NB4 (cell line): ENCODE data around the gene GDPGP1.

ENCODE experiments used
- DNase-seq: peaks from one replicate; pipeline ENCODE4 v3.0.0; 2010; ENCODE audit warnings: low read depth
- H3K4me3 ChIP-seq: one replicate; pipeline ENCODE4 v1.5.1; 2011; ENCODE audit warnings: mild to moderate bottlenecking, low read depth, low read length, moderate library complexity
- MYC ChIP-seq: IDR thresholded peaks from 2 replicates; pipeline ENCODE4 v1.6.1; 2011; ENCODE audit warnings: low read depth, low read length
- POLR2A ChIP-seq: IDR thresholded peaks from 2 replicates; pipeline ENCODE4 v1.6.1; 2011; ENCODE audit warnings: mild to moderate bottlenecking; ENCODE audit not compliant: insufficient read length; ENCODE audit errors: extremely low read depth
- TF ChIP-seq, protein P1 (sequence below): IDR thresholded peaks from one replicate; pipeline ENCODE4 v1.5.1; 2012; ENCODE audit warnings: low read depth, low read length
- TF ChIP-seq, protein P2 (sequence below): IDR thresholded peaks from 2 replicates; pipeline ENCODE4 v1.6.1; 2011; ENCODE audit warnings: low read depth, low read length

Gene GDPGP1

DNA sequence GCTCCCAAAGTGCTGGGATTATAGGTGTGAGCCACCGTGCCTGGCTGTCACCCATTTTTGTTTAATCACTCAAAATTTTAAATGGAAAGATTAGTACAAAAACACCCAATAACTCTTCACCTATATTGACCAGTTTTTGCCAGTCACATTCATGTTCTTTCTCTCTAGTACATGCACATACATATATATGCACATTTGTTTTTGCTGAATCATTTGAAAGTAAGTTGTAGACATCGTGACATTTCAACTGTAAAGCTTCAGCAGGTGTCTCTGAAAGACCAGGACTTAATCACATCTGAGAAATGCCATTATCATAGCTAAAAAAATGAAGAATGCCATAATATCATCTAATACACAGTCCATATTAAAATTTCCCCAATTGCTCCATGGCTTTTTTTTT lies 39.4 kb upstream of the GDPGP1 start:
- no peak overlapping the region for H3K4me3 ChIP-seq
- TF ChIP-seq POLR2A (no peak), MYC (no peak)
- TF ChIP-seq, protein P1, sequence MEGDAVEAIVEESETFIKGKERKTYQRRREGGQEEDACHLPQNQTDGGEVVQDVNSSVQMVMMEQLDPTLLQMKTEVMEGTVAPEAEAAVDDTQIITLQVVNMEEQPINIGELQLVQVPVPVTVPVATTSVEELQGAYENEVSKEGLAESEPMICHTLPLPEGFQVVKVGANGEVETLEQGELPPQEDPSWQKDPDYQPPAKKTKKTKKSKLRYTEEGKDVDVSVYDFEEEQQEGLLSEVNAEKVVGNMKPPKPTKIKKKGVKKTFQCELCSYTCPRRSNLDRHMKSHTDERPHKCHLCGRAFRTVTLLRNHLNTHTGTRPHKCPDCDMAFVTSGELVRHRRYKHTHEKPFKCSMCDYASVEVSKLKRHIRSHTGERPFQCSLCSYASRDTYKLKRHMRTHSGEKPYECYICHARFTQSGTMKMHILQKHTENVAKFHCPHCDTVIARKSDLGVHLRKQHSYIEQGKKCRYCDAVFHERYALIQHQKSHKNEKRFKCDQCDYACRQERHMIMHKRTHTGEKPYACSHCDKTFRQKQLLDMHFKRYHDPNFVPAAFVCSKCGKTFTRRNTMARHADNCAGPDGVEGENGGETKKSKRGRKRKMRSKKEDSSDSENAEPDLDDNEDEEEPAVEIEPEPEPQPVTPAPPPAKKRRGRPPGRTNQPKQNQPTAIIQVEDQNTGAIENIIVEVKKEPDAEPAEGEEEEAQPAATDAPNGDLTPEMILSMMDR = no peak
- TF ChIP-seq, protein P2, sequence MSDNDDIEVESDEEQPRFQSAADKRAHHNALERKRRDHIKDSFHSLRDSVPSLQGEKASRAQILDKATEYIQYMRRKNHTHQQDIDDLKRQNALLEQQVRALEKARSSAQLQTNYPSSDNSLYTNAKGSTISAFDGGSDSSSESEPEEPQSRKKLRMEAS = no peak
- no peak for DNase-seq

DNA sequence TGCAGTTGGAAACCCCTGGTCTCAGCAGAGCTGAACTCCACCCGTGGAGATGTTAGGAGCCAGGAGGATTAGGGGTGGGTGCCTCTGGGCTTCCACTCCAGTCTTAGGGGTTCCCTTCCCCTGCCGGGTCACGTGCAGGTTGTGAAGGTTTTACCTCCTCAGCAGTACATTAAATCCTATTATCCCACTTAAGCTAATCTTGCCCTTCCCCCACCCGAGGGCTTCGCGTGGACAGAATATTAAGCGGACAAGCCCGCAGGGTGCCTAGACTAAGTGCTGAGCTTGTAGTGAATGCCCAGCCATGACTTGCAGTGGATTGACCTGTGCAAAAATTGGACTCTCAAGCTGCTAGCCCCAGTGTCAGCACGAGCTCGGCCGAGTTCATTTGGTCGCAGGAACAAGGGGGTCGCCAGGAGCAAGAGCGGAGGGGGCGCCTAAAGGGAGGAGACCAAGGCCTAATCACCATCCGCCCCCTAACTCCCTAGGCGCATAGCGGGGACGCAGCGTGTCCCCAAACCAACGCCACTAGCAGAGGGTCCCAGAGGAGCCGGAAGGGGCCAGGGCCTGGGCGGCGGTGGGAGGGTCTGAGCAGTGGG lies 33.4 kb upstream of the GDPGP1 start:
- H3K4me3 ChIP-seq = peak overlapping the region; percentile 46
- no peak for DNase-seq
- TF ChIP-seq MYC (no peak), POLR2A (no peak)
- TF ChIP-seq, protein P2 = no peak
- TF ChIP-seq, protein P1 = no peak

DNA sequence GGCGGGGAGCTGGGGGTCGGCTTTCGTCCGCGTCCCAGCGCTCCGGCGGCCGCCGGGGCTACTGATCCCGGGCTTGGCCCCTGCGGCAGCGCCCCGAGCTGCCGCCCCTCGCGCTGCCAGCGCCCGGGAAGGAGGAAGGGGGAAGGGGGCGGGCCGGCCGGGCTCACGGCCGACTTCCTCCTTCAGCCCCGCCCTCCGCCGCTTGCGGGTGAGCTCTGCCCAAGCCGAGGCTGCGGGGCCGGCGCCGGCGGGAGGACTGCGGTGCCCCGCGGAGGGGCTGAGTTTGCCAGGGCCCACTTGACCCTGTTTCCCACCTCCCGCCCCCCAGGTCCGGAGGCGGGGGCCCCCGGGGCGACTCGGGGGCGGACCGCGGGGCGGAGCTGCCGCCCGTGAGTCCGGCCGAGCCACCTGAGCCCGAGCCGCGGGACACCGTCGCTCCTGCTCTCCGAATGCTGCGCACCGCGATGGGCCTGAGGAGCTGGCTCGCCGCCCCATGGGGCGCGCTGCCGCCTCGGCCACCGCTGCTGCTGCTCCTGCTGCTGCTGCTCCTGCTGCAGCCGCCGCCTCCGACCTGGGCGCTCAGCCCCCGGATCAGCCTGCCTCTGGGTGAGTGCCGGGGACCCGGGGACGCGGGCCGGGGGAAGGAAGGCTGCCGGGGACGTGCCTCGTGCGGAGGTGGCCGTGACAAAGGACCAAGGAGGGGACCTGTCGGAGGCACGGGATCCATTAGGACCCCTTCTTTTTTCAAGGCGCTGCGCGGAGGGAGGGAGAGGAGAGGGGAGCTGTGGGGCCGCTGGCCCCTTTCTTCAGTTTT lies 32.7 kb upstream of the GDPGP1 start, which contains the start of gene SEMA4B:
Gene SEMA4B (plus strand): TSS at position 201 of the 814 bp plus-strand sequence. CDS start 249 bp downstream, at position 450.
- DNase-seq = peak; percentile 87
- TF ChIP-seq MYC = peak; percentile 44; the same call in 1 of the 2 replicates
- TF ChIP-seq POLR2A = peak; percentile 84
- TF ChIP-seq, protein P1 = no peak
- TF ChIP-seq, protein P2 = peak; percentile 29
- peak within 1 kb of the TSS; percentile 63 for H3K4me3 ChIP-seq

DNA sequence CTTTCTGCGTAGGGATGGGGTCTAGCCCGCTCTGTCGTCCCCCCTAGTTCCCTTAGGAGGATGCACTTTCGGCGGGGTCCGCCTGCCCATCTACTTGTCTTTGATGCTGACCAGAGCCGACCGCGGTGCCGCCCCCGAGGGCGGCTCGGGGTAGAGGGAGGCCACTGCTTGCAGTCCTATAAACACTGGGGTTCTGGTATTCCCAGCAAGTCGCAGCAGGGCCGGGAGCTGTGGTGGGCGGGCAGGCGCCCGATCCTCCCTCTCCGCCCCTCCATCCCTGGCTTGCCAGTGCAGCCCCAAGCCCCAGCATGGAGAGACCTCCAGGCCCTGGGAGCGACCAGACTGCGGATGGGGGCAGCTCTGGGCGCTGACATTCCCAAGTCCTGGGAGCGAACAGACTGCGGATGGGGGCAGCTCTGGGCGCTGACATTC lies 32.0 kb upstream of the GDPGP1 start:
- peak overlapping the region; percentile 63 for H3K4me3 ChIP-seq
- no peak for TF ChIP-seq POLR2A
- TF ChIP-seq, protein P2 = no peak
- TF ChIP-seq MYC = no peak
- TF ChIP-seq, protein P1 = no peak
- no peak for DNase-seq

DNA sequence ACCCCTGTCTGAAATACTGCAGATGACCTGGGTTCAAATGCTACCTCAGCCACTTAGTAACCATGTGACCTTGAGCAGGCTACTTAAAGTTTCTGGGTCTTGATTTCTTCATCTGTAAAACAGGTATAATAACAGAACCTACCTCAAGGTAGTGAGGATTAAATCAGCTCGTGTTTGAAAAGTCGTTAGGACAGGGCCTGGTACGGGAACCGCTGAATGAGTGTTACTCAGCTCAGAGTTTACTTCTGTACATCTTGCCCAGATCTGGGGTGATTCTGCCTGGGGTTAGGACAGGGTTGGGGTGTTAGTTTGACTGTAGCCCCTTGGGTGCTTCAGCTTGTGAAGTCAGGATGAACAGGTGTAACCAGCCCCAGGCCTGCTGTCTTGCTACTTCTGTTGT lies 31.1 kb upstream of the GDPGP1 start:
- no peak overlapping the region for H3K4me3 ChIP-seq
- TF ChIP-seq, protein P2 = no peak
- TF ChIP-seq POLR2A (no peak), MYC (no peak)
- TF ChIP-seq, protein P1 = no peak

More for the DNA sequence above, 31.1 kb upstream of the GDPGP1 start:
- no peak for DNase-seq
